Measurements from ENCODE around the gene NOC3L. TPM values are rescaled to one million over a fixed set of nuclear protein-coding genes. Genes with fewer than 3 reads are reported as not detected.

NOC3L gene
- total and polyA plus RNA-seq, 9 of the 15 experiments (the other 6 are each of a cell fraction or from before 2014, with no cell fraction given) = 23.8 to 57.6 (median 32.6) TPM

- TF ChIP-seq MGA (IDR thresholded peaks at IDR 0.05) (peak; percentile 99), BRD4 (IDR thresholded peaks at IDR 0.05) (no peak), SNAPC5 (CRISPR knock-in tag; IDR thresholded peaks at IDR 0.05) (no peak), TRIM24 (IDR thresholded peaks at IDR 0.05) (0 out of 4 replicates have a peak, but pooled peaks of 1 of the 2 experiments have one; percentile 23), ELK3 (CRISPR knock-in tag; IDR thresholded peaks at IDR 0.05) (no peak), POLR2G (IDR thresholded peaks at IDR 0.05; ENCODE audit: low read depth, low read length) (peak; percentile 86), ZNF311 (CRISPR knock-in tag; IDR thresholded peaks at IDR 0.05) (no peak), ZNF398 (CRISPR knock-in tag; IDR thresholded peaks at IDR 0.05) (no peak), ARID1B (IDR thresholded peaks at IDR 0.05) (no peak), RUNX1 (IDR thresholded peaks at IDR 0.05; ENCODE audit: low read depth) (no peak), NRF1 (conservative IDR thresholded peaks at IDR 0.05 in 1 of 2, IDR thresholded peaks at IDR 0.05 in 1 of 2) (peak; percentile 64 to 67)
Measured at GRCh38 chr10:94362360-94363250, at the start of gene NOC3L (continued).
